ENCODE measurements around the gene SYTL3. TPM values are rescaled to one million over a fixed set of nuclear protein-coding genes. Genes with fewer than 3 reads are reported as not detected.

The SYTL3 gene
- total RNA-seq, 1 donor from 2014 or later: 2.8 TPM

GRCh38 chr6:158684311-158684710 lies 34.5 kb downstream of the SYTL3 start:
- H3K4me3 Mint-ChIP-seq (ENCODE audit: unreplicated experiment): no peak overlapping the region
- no peaks in the 10 kb centered on the region for H3K27me3 Mint-ChIP-seq (ENCODE audit: unreplicated experiment)
- no peaks in the 10 kb centered on the region for H3K9me3 Mint-ChIP-seq (ENCODE audit: unreplicated experiment)
- no peak for DNase-seq
- TF ChIP-seq CTCF (IDR thresholded peaks at IDR 0.05; ENCODE audit: partially characterized antibody, unreplicated experiment): no peak
- H3K36me3 Mint-ChIP-seq (ENCODE audit: unreplicated experiment): no peaks in the 10 kb centered on the region
- H3K4me1 Mint-ChIP-seq (ENCODE audit: low read depth, unreplicated experiment): no peaks in the 10 kb centered on the region
- no peak overlapping the region for H3K27ac Mint-ChIP-seq (ENCODE audit: unreplicated experiment)

- no peaks in the 10 kb centered on the region for H3K27me3 Mint-ChIP-seq (ENCODE audit: unreplicated experiment)
- no peaks in the 10 kb centered on the region for H3K4me1 Mint-ChIP-seq (ENCODE audit: low read depth, unreplicated experiment)
- no peak for DNase-seq
- no peaks in the 10 kb centered on the region for H3K9me3 Mint-ChIP-seq (ENCODE audit: unreplicated experiment)
- no peak overlapping the region for H3K27ac Mint-ChIP-seq (ENCODE audit: unreplicated experiment)
- no peaks in the 10 kb centered on the region for H3K36me3 Mint-ChIP-seq (ENCODE audit: unreplicated experiment)
- no peak overlapping the region for H3K4me3 Mint-ChIP-seq (ENCODE audit: unreplicated experiment)
- TF ChIP-seq CTCF (IDR thresholded peaks at IDR 0.05; ENCODE audit: partially characterized antibody, unreplicated experiment): no peak
These were observed 35.0 kb downstream of the SYTL3 start for GRCh38 chr6:158684745-158685324.

GRCh38 chr6:158686311-158686710 lies 36.5 kb downstream of the SYTL3 start:
- Mint-ChIP-seq H3K27ac (ENCODE audit: unreplicated experiment) (no peak overlapping the region), H3K9me3 (ENCODE audit: unreplicated experiment) (no peaks in the 10 kb centered on the region), H3K4me3 (ENCODE audit: unreplicated experiment) (no peak overlapping the region), H3K36me3 (ENCODE audit: unreplicated experiment) (no peaks in the 10 kb centered on the region), H3K27me3 (ENCODE audit: unreplicated experiment) (no peaks in the 10 kb centered on the region), H3K4me1 (ENCODE audit: low read depth, unreplicated experiment) (no peaks in the 10 kb centered on the region)
- TF ChIP-seq CTCF (IDR thresholded peaks at IDR 0.05; ENCODE audit: partially characterized antibody, unreplicated experiment): no peak
- DNase-seq: no peak

GRCh38 chr6:158686791-158687381 lies 37.0 kb downstream of the SYTL3 start:
- H3K36me3 Mint-ChIP-seq (ENCODE audit: unreplicated experiment): no peaks in the 10 kb centered on the region
- H3K4me1 Mint-ChIP-seq (ENCODE audit: low read depth, unreplicated experiment): no peaks in the 10 kb centered on the region
- H3K27ac Mint-ChIP-seq (ENCODE audit: unreplicated experiment): no peak overlapping the region
- no peaks in the 10 kb centered on the region for H3K27me3 Mint-ChIP-seq (ENCODE audit: unreplicated experiment)
- H3K4me3 Mint-ChIP-seq (ENCODE audit: unreplicated experiment): no peak overlapping the region
- H3K9me3 Mint-ChIP-seq (ENCODE audit: unreplicated experiment): no peaks in the 10 kb centered on the region
- TF ChIP-seq CTCF (IDR thresholded peaks at IDR 0.05; ENCODE audit: partially characterized antibody, unreplicated experiment): no peak
- no peak for DNase-seq

- H3K27ac Mint-ChIP-seq (ENCODE audit: unreplicated experiment): no peak overlapping the region
- no peaks in the 10 kb centered on the region for H3K36me3 Mint-ChIP-seq (ENCODE audit: unreplicated experiment)
- H3K27me3 Mint-ChIP-seq (ENCODE audit: unreplicated experiment): no peaks in the 10 kb centered on the region
- H3K4me1 Mint-ChIP-seq (ENCODE audit: low read depth, unreplicated experiment): no peaks in the 10 kb centered on the region
- no peak overlapping the region for H3K4me3 Mint-ChIP-seq (ENCODE audit: unreplicated experiment)
- TF ChIP-seq CTCF (IDR thresholded peaks at IDR 0.05; ENCODE audit: partially characterized antibody, unreplicated experiment): no peak
- DNase-seq: no peak
- no peaks in the 10 kb centered on the region for H3K9me3 Mint-ChIP-seq (ENCODE audit: unreplicated experiment)
These were observed 37.7 kb downstream of the SYTL3 start for GRCh38 chr6:158687506-158687905.
